Omental fat pad (tissue), 4 donors: ENCODE measurements around the gene TRIM17. TPM values are rescaled to one million over a fixed set of nuclear protein-coding genes. Genes with fewer than 3 reads are reported as not detected.
A peak's percentile ranks its signal among the peaks of the same experiment; 100 is the strongest.

Experiments
- ATAC-seq: fragments of 150-250 bp; one replicate; pipeline ENCODE4 v1.9.1; 2016; ENCODE audit warnings: mild to moderate bottlenecking, moderate library complexity; ENCODE audit not compliant: low FRiP score
- DNase-seq: peaks from one replicate; pipeline ENCODE4 v3.0.0-alpha.2; 2019; ENCODE audit warnings: low spot score
- total RNA-seq, 4 donors: library from RNA; depleted of rRNA; stranded (reverse); fragments of >200 nt; gene quantifications; one replicate each; pipeline ENCODE4 v1.1.0, GENCODE V29; 2016
- TF ChIP-seq, protein P1 (sequence below), 3 donors: fragments of 450-650 bp; IDR thresholded peaks; one replicate each; pipeline ENCODE4 v1.5.1; 2016 to 2017; ENCODE audit warnings: antibody characterized with exemption in 3 of 3, mild to moderate bottlenecking in 3 of 3, moderate library complexity in 2 of 3

The TRIM17 gene
- total RNA-seq, 4 donors from 2014 or later: 0.96 to 3.3 (median 1.7) TPM; not detected in 1

DNA sequence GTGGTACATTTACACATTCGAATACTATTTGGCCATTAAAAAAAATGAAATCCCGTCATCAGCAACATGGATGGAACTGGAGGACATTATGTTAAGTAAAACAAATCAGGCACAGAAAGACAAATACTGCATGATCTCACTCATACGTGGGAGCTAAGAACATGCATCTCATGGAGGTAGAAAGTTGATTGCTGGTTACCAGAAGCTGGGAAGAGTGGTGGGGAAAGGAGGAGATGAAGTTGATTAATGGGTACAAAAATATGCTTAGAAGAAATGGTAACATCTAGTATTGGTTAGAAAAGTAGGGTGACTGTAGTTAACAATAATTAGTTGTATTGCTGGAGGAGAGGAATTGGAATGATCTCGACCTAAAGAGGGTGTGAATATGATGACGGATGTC, 45.9 kb upstream of the TRIM17 start:
- TF ChIP-seq, protein P1, sequence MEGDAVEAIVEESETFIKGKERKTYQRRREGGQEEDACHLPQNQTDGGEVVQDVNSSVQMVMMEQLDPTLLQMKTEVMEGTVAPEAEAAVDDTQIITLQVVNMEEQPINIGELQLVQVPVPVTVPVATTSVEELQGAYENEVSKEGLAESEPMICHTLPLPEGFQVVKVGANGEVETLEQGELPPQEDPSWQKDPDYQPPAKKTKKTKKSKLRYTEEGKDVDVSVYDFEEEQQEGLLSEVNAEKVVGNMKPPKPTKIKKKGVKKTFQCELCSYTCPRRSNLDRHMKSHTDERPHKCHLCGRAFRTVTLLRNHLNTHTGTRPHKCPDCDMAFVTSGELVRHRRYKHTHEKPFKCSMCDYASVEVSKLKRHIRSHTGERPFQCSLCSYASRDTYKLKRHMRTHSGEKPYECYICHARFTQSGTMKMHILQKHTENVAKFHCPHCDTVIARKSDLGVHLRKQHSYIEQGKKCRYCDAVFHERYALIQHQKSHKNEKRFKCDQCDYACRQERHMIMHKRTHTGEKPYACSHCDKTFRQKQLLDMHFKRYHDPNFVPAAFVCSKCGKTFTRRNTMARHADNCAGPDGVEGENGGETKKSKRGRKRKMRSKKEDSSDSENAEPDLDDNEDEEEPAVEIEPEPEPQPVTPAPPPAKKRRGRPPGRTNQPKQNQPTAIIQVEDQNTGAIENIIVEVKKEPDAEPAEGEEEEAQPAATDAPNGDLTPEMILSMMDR (IDR thresholded peaks at IDR 0.05): no peak
- no peak for DNase-seq
- no peak for ATAC-seq

DNA sequence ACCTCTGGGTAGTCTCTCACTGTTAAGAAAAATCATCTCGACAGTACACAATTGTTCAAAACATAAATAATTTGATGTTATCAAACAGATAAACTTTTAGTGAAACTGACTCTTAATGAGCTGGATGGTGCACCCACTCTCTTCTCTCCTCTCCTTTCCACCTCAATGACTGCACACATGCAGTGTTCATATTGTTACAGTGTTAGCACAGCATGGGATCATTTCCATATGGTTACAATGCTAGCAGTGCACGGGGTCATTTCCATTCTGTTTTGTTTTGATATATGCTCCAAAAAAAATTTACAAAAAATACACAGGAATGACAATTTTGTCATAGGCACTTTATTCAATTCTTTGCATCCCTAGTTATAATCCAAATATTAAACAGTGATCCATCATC, 44.2 kb upstream of the TRIM17 start:
- TF ChIP-seq, protein P1 (IDR thresholded peaks at IDR 0.05): no peak
- DNase-seq (no peak), ATAC-seq (no peak)

DNA sequence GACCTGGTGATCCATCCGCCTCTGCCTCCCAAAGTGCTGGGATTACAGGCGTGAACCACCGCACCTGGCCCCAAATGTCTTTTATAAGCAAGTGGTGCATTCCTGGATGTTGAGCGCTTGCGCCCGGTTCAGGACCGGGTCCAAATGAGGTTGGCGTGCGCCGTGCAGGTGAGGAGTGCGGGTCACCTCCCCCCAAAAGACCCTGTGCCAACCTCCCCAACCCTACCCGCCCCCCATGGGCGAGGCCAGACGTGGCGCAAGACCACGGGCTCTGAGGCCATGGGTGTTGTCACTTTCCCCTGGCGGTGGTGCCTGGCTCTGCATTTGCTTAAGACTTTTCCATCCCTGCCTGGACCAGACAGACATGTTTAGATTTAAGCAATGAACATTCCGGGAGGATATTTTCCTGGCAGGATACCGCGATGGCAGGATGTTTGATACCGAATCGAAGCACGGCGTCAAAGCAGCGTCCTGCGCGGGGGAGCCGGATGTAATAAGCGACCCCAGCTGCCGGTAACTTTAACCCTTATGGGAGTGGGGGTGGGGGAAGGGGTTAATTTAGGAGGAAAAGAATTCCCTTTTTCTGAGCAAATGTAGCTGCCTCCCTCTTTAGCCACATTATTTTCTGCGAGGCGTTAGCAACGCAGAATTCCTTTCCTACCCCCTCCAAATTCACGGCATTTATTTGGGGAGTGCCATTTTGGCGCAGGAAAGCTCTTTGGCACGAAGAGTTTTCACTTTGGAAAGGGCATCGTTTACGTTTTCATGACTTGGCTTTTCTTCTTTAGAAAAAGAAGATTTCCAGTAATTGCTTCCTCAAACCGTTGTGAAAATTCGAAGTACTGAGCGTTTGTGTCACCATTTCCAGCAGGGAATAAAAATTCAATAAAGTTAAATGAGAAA, 42.7 kb upstream of the TRIM17 start:
- no peak for ATAC-seq
- no peak for DNase-seq

DNA sequence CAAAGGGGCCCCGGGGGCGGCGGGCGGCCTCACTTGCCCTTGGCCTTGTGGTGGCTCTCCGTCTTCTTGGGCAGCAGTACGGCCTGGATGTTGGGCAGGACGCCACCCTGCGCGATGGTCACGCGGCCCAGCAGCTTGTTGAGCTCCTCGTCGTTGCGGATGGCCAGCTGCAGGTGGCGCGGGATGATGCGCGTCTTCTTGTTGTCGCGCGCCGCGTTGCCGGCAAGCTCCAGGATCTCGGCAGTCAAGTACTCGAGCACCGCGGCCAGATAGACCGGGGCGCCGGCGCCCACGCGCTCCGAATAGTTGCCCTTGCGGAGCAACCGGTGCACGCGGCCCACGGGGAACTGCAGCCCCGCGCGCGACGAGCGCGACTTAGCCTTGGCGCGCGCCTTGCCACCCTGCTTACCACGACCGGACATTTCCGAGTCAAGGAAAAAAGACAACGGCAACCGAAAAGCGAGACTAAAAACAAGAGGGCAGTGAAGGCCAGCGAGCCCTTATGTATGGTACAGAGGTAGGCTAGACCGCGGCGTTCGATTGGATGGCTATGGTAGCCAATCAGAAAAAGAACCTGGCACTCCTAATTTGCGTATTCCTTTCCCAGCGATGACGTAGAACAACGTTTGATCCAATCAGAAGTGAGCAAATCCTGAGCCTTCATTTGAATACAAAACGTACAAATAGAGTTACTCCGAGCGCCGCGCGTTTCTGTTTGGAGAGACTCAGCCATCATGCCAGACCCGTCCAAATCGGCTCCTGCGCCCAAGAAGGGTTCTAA, 40.9 kb upstream of the TRIM17 start:
- ATAC-seq (peak; percentile 93), DNase-seq (peak; percentile 59)
- TF ChIP-seq, protein P1 (IDR thresholded peaks at IDR 0.05): no peak

More for the DNA sequence above, 42.7 kb upstream of the TRIM17 start:
- TF ChIP-seq, protein P1 (IDR thresholded peaks at IDR 0.05): peak in 1 of 3 donors; percentile 92

DNA sequence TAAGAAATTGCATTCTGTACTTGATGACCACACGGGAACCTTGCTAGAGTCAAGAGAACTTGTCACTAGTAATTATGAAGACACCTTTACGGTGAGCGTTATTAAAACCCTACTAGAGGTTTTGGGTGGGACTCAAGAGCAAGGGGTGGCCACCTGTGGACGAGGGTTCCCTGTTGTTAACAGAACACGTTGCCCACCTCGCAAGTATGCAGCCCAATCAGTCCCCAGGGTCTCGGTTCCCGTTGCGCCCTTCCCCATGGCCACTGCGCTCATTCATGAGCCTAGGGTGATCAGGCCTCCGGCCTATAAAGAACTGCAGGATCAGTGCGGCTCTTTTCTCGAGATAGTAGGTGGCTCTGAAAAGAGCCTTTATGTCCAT, 40.3 kb upstream of the TRIM17 start:
- TF ChIP-seq, protein P1 (IDR thresholded peaks at IDR 0.05): no peak
- ATAC-seq: peak; percentile 0

DNA sequence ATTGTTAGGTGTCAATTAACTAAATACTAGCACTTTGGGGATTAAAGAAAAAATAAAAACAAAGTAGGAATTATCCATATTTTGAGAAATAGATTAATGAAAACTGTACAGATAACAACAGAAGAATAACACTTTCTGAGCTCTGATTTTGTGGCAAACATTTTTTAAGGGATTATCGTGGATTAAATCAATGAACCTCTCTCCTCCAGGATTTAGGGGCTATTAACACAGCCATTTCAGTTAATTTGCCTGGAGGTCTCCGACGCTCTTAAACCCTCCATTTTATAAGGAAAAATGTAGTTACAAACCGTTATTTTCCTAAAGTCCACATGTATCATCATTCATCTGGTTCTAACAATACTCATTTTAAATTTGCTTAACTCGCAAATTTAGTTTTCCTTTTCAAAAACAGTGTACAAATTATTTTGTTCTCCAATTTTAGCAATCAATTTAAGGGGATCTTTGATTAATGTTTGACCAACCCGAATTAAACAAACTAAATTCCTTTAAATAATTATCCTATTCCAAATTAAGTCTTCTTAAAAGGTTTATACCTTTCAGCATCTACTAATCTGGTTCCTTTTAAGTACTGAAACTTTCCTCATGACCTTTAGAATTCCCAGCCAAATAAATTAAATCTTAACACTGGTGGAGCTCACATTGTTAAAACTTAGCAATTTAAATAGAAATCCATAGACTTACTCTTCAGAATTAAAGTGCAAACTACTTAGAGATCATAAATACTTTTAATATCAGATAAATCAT, 39.8 kb upstream of the TRIM17 start:
- no peak for ATAC-seq
- no peak for DNase-seq
- TF ChIP-seq, protein P1 (IDR thresholded peaks at IDR 0.05): no peak

More for the DNA sequence above, 40.3 kb upstream of the TRIM17 start:
- DNase-seq: no peak
